GM21367 (cell line): ENCODE measurements around the gene MSMO1.
A peak's percentile ranks its signal among the peaks of the same experiment; 100 is the strongest.

Experiments
- ATAC-seq: cut with Tn5 transposase; IDR thresholded peaks from one replicate; pipeline ENCODE4 v1.9.1; 2021; ENCODE audit not compliant: unreplicated experiment

Gene MSMO1

GRCh38 chr4:165359506-165359905 is 32.0 kb downstream of the MSMO1 start:
- no peak for ATAC-seq

- no peak for ATAC-seq
Observed at GRCh38 chr4:165360041-165360695, 32.7 kb downstream of the MSMO1 start.

GRCh38 chr4:165360985-165361670 is 33.7 kb downstream of the MSMO1 start:
- no peak for ATAC-seq

- no peak for ATAC-seq
Observed at GRCh38 chr4:165361810-165362209, 34.3 kb downstream of the MSMO1 start.

- no peak for ATAC-seq
Observed at GRCh38 chr4:165364452-165365080, 37.1 kb downstream of the MSMO1 start.

- ATAC-seq = no peak
Observed at GRCh38 chr4:165367040-165367439, 39.6 kb downstream of the MSMO1 start.

- ATAC-seq = no peak
Observed at GRCh38 chr4:165368114-165368513, 40.6 kb downstream of the MSMO1 start.

GRCh38 chr4:165368567-165368966 is 41.1 kb downstream of the MSMO1 start:
- no peak for ATAC-seq

- ATAC-seq = no peak
Observed at GRCh38 chr4:165369522-165369921, 42.1 kb downstream of the MSMO1 start.

- ATAC-seq = no peak
Observed at GRCh38 chr4:165370530-165370929, 43.1 kb downstream of the MSMO1 start.

- ATAC-seq = no peak
Observed at GRCh38 chr4:165375465-165375864, 48.0 kb downstream of the MSMO1 start.

GRCh38 chr4:165378398-165378744 is 50.9 kb downstream of the MSMO1 start:
- ATAC-seq = no peak

- ATAC-seq = peak; percentile 91
Observed at GRCh38 chr4:165378745-165379677, 51.5 kb downstream of the MSMO1 start, which contains the start of gene CPE. Gene CPE (plus strand): TSS chr4:165379008. CDS start chr4:165379222, 214 bp downstream.

- no peak for ATAC-seq
Observed at GRCh38 chr4:165379678-165380064, 52.2 kb downstream of the MSMO1 start.

GRCh38 chr4:165380805-165381204 is 53.3 kb downstream of the MSMO1 start:
- ATAC-seq = no peak

GRCh38 chr4:165381821-165382373 is 54.4 kb downstream of the MSMO1 start:
- no peak for ATAC-seq

GRCh38 chr4:165382640-165383039 is 55.2 kb downstream of the MSMO1 start:
- ATAC-seq = no peak

GRCh38 chr4:165383591-165384073 is 56.2 kb downstream of the MSMO1 start:
- no peak for ATAC-seq

- no peak for ATAC-seq
Observed at GRCh38 chr4:165384186-165384585, 56.7 kb downstream of the MSMO1 start.

- ATAC-seq = no peak
Observed at GRCh38 chr4:165384598-165384997, 57.1 kb downstream of the MSMO1 start.

GRCh38 chr4:165385126-165385525 is 57.7 kb downstream of the MSMO1 start:
- no peak for ATAC-seq
